ENCODE data around the gene PTPRC. TPM values are rescaled to one million over a fixed set of nuclear protein-coding genes. Genes with fewer than 3 reads are reported as not detected.

Gene PTPRC
- polyA plus RNA-seq (2013, experiment 1 of 2), result 0.01 TPM
- polyA plus RNA-seq (2013, experiment 2 of 2), result 0.01 TPM

- Histone ChIP-seq H3K36me3 (ENCODE audit: control insufficient read depth in 1 of 2, insufficient read depth in 2 of 2, low read depth in 1 of 2, low read length in 2 of 2) (no peaks in the 10 kb centered on the region), H2AK5ac (ENCODE audit: low read length, severe bottlenecking) (no peak within 1 kb of the TSS), H3K9ac (ENCODE audit: low read length) (no peak within 1 kb of the TSS), H3K4me1 (ENCODE audit: control insufficient read depth, insufficient read depth, low read depth, low read length) (no peaks in the 10 kb centered on the region), H2BK12ac (ENCODE audit: low read length in 2 of 2) (no peak within 1 kb of the TSS), H3K27ac (ENCODE audit: low read length, poor library complexity, severe bottlenecking) (no peak within 1 kb of the TSS), H2BK5ac (ENCODE audit: low read depth, low read length, poor library complexity, severe bottlenecking) (no peak within 1 kb of the TSS), H2AFZ (ENCODE audit: low read depth, low read length) (no peak within 1 kb of the TSS), H3K9me3 (ENCODE audit: control insufficient read depth, low read length) (no peaks in the 10 kb centered on the region), H3K14ac (ENCODE audit: low read length in 2 of 2) (no peak within 1 kb of the TSS), H3K4me2 (ENCODE audit: low read length, poor library complexity, severe bottlenecking) (no peak within 1 kb of the TSS), H3K79me1 (replicated peaks; ENCODE audit: low read length, poor library complexity, severe bottlenecking) (no peaks in the 10 kb centered on the region), H3K23ac (ENCODE audit: low read length in 2 of 2) (no peak within 1 kb of the TSS), H3K4me3 (ENCODE audit: insufficient read depth in 1 of 2, low read depth in 1 of 2, low read length in 2 of 2) (no peak within 1 kb of the TSS), H2BK15ac (ENCODE audit: low read depth, poor library complexity, severe bottlenecking) (no peak within 1 kb of the TSS), H4K8ac (ENCODE audit: low read length) (no peak within 1 kb of the TSS), H3K27me3 (ENCODE audit: control insufficient read depth in 1 of 2, insufficient read depth in 1 of 2, low read length in 2 of 2) (no peaks in the 10 kb centered on the region), H3K4ac (ENCODE audit: low read depth in 1 of 2, low read length in 2 of 2) (no peak within 1 kb of the TSS), H2BK120ac (ENCODE audit: low read depth, low read length) (no peak within 1 kb of the TSS), H3K18ac (ENCODE audit: low read depth in 1 of 2, low read length in 2 of 2) (no peak within 1 kb of the TSS), H4K91ac (ENCODE audit: low read length) (no peak within 1 kb of the TSS)
- 82% methylated on average over 3 of the region's 6 CpGs for whole genome bisulfite sequencing
- DNase-seq, result no peak
Observed at GRCh38 chr1:198638894-198639635, at the start of gene PTPRC. Gene PTPRC, plus strand, starts transcription at chr1:198639040. Its CDS starts 229 bp downstream, at chr1:198639269.

GRCh38 chr1:198590454-198590853, 48.4 kb upstream of the PTPRC start:
- Histone ChIP-seq H3K9ac (ENCODE audit: low read length) (no peak overlapping the region), H3K4me2 (ENCODE audit: low read length, poor library complexity, severe bottlenecking) (no peak overlapping the region), H3K27me3 (ENCODE audit: control insufficient read depth in 1 of 2, insufficient read depth in 1 of 2, low read length in 2 of 2) (no peaks in the 10 kb centered on the region), H2AFZ (ENCODE audit: low read depth, low read length) (no peak overlapping the region), H3K79me1 (replicated peaks; ENCODE audit: low read length, poor library complexity, severe bottlenecking) (no peaks in the 10 kb centered on the region), H4K8ac (ENCODE audit: low read length) (no peak overlapping the region), H3K4me1 (ENCODE audit: control insufficient read depth, insufficient read depth, low read depth, low read length) (no peaks in the 10 kb centered on the region), H3K23ac (ENCODE audit: low read length in 2 of 2) (no peak overlapping the region), H2BK15ac (ENCODE audit: low read depth, poor library complexity, severe bottlenecking) (no peak overlapping the region), H3K18ac (ENCODE audit: low read depth in 1 of 2, low read length in 2 of 2) (no peak overlapping the region), H2BK120ac (ENCODE audit: low read depth, low read length) (no peak overlapping the region), H3K27ac (ENCODE audit: low read length, poor library complexity, severe bottlenecking) (no peak overlapping the region), H3K4ac (ENCODE audit: low read depth in 1 of 2, low read length in 2 of 2) (no peak overlapping the region), H3K9me3 (ENCODE audit: control insufficient read depth, low read length) (peaks cover 23% of the 10 kb centered on the region), H3K36me3 (ENCODE audit: control insufficient read depth in 1 of 2, insufficient read depth in 2 of 2, low read depth in 1 of 2, low read length in 2 of 2) (no peaks in the 10 kb centered on the region), H2BK5ac (ENCODE audit: low read depth, low read length, poor library complexity, severe bottlenecking) (no peak overlapping the region), H3K14ac (ENCODE audit: low read length in 2 of 2) (no peak overlapping the region), H2AK5ac (ENCODE audit: low read length, severe bottlenecking) (no peak overlapping the region), H2BK12ac (ENCODE audit: low read length in 2 of 2) (no peak overlapping the region), H4K91ac (ENCODE audit: low read length) (no peak overlapping the region), H3K4me3 (ENCODE audit: insufficient read depth in 1 of 2, low read depth in 1 of 2, low read length in 2 of 2) (no peak overlapping the region)
- DNase-seq, result no peak

- H3K79me1 ChIP-seq (replicated peaks; ENCODE audit: low read length, poor library complexity, severe bottlenecking), result no peaks in the 10 kb centered on the region
- H3K27me3 ChIP-seq (ENCODE audit: control insufficient read depth in 1 of 2, insufficient read depth in 1 of 2, low read length in 2 of 2), result no peaks in the 10 kb centered on the region
- H2BK5ac ChIP-seq (ENCODE audit: low read depth, low read length, poor library complexity, severe bottlenecking), result no peak overlapping the region
- H3K9ac ChIP-seq (ENCODE audit: low read length), result no peak overlapping the region
- H3K27ac ChIP-seq (ENCODE audit: low read length, poor library complexity, severe bottlenecking), result no peak overlapping the region
- no peak overlapping the region for H4K91ac ChIP-seq (ENCODE audit: low read length)
- DNase-seq, result no peak
- H3K23ac ChIP-seq (ENCODE audit: low read length in 2 of 2), result no peak overlapping the region
- H3K36me3 ChIP-seq (ENCODE audit: control insufficient read depth in 1 of 2, insufficient read depth in 2 of 2, low read depth in 1 of 2, low read length in 2 of 2), result no peaks in the 10 kb centered on the region
- no peak overlapping the region for H3K4ac ChIP-seq (ENCODE audit: low read depth in 1 of 2, low read length in 2 of 2)
- 95% methylated on average over 2 of the region's 2 CpGs for WGBS
- H4K8ac ChIP-seq (ENCODE audit: low read length), result no peak overlapping the region
- no peak overlapping the region for H2BK120ac ChIP-seq (ENCODE audit: low read depth, low read length)
- no peak overlapping the region for H3K18ac ChIP-seq (ENCODE audit: low read depth in 1 of 2, low read length in 2 of 2)
- H2AFZ ChIP-seq (ENCODE audit: low read depth, low read length), result no peak overlapping the region
- H3K4me2 ChIP-seq (ENCODE audit: low read length, poor library complexity, severe bottlenecking), result no peak overlapping the region
- no peak overlapping the region for H3K14ac ChIP-seq (ENCODE audit: low read length in 2 of 2)
- peaks cover 2% of the 10 kb centered on the region for H3K9me3 ChIP-seq (ENCODE audit: control insufficient read depth, low read length)
- no peak overlapping the region for H2BK15ac ChIP-seq (ENCODE audit: low read depth, poor library complexity, severe bottlenecking)
- H3K4me1 ChIP-seq (ENCODE audit: control insufficient read depth, insufficient read depth, low read depth, low read length), result peaks cover 7% of the 10 kb centered on the region
- H3K4me3 ChIP-seq (ENCODE audit: insufficient read depth in 1 of 2, low read depth in 1 of 2, low read length in 2 of 2), result no peak overlapping the region
- H2BK12ac ChIP-seq (ENCODE audit: low read length in 2 of 2), result no peak overlapping the region
- no peak overlapping the region for H2AK5ac ChIP-seq (ENCODE audit: low read length, severe bottlenecking)
Observed at GRCh38 chr1:198595765-198596164, 43.1 kb upstream of the PTPRC start.

GRCh38 chr1:198597690-198598430, 41.0 kb upstream of the PTPRC start:
- H2BK120ac ChIP-seq (ENCODE audit: low read depth, low read length), result no peak overlapping the region
- H4K91ac ChIP-seq (ENCODE audit: low read length), result no peak overlapping the region
- H2BK5ac ChIP-seq (ENCODE audit: low read depth, low read length, poor library complexity, severe bottlenecking), result no peak overlapping the region
- no peaks in the 10 kb centered on the region for H3K36me3 ChIP-seq (ENCODE audit: control insufficient read depth in 1 of 2, insufficient read depth in 2 of 2, low read depth in 1 of 2, low read length in 2 of 2)
- H2AFZ ChIP-seq (ENCODE audit: low read depth, low read length), result no peak overlapping the region
- no peak overlapping the region for H2BK15ac ChIP-seq (ENCODE audit: low read depth, poor library complexity, severe bottlenecking)
- no peak overlapping the region for H3K4me2 ChIP-seq (ENCODE audit: low read length, poor library complexity, severe bottlenecking)
- no peak overlapping the region for H4K8ac ChIP-seq (ENCODE audit: low read length)
- H3K9ac ChIP-seq (ENCODE audit: low read length), result no peak overlapping the region
- H3K9me3 ChIP-seq (ENCODE audit: control insufficient read depth, low read length), result no peaks in the 10 kb centered on the region
- H3K23ac ChIP-seq (ENCODE audit: low read length in 2 of 2), result no peak overlapping the region
- H3K18ac ChIP-seq (ENCODE audit: low read depth in 1 of 2, low read length in 2 of 2), result no peak overlapping the region
- no peak overlapping the region for H3K14ac ChIP-seq (ENCODE audit: low read length in 2 of 2)
- no peaks in the 10 kb centered on the region for H3K79me1 ChIP-seq (replicated peaks; ENCODE audit: low read length, poor library complexity, severe bottlenecking)
- H2AK5ac ChIP-seq (ENCODE audit: low read length, severe bottlenecking), result peak overlapping the region; percentile 22
- no peak overlapping the region for H3K27ac ChIP-seq (ENCODE audit: low read length, poor library complexity, severe bottlenecking)
- DNase-seq, result no peak
- H3K4me3 ChIP-seq (ENCODE audit: insufficient read depth in 1 of 2, low read depth in 1 of 2, low read length in 2 of 2), result no peak overlapping the region
- WGBS, result 95% methylated on average over 5 of the region's 7 CpGs
- no peaks in the 10 kb centered on the region for H3K27me3 ChIP-seq (ENCODE audit: control insufficient read depth in 1 of 2, insufficient read depth in 1 of 2, low read length in 2 of 2)
- peaks cover 7% of the 10 kb centered on the region for H3K4me1 ChIP-seq (ENCODE audit: control insufficient read depth, insufficient read depth, low read depth, low read length)
- no peak overlapping the region for H2BK12ac ChIP-seq (ENCODE audit: low read length in 2 of 2)
- no peak overlapping the region for H3K4ac ChIP-seq (ENCODE audit: low read depth in 1 of 2, low read length in 2 of 2)

Data from mesenchymal stem cell (in vitro differentiated cells and primary cell).